ENCODE results near the gene CFAP58. TPM values are rescaled to one million over a fixed set of nuclear protein-coding genes. Genes with fewer than 3 reads are reported as not detected.

Gene CFAP58
- total RNA-seq, 4 donors from 2014 or later = 0.20 to 0.21 TPM; not detected in 2

- Histone ChIP-seq H3K27me3 (no peaks in the 10 kb centered on the region), H3K9me3 (no peaks in the 10 kb centered on the region), H3K36me3 (no peaks in the 10 kb centered on the region), H3K27ac (peak overlapping the region in 3 of 4 donors; percentile 41 to 75 (median 60)), H3K4me3 (peak overlapping the region in 1 of 4 donors; percentile 19), H3K4me1 (peaks cover 0 to 32% (median 10%) of the 10 kb centered on the region in 4 donors)
- 19 to 23% methylated on average over 6 of the region's 6 CpGs for WGBS, 2 donors
- no peak for TF ChIP-seq EP300 (IDR thresholded peaks at IDR 0.05)
- peak; percentile 51 to 90 (median 65) for TF ChIP-seq CTCF (IDR thresholded peaks at IDR 0.05)
- no peak for TF ChIP-seq POLR2A (IDR thresholded peaks at IDR 0.05)
- DNase-seq (ENCODE audit: low spot score in 2 of 2) = no peak
These were observed 3.5 kb upstream of the CFAP58 start for GRCh38 chr10:104350127-104350635.

- Histone ChIP-seq H3K27me3 (no peaks in the 10 kb centered on the region), H3K36me3 (no peaks in the 10 kb centered on the region), H3K9me3 (no peaks in the 10 kb centered on the region), H3K4me3 (no peak overlapping the region), H3K4me1 (peaks cover 0 to 32% (median 10%) of the 10 kb centered on the region in 4 donors), H3K27ac (peak overlapping the region in 1 of 4 donors; percentile 38)
- peak in 1 of 2 donors; percentile 43 for TF ChIP-seq EP300 (IDR thresholded peaks at IDR 0.05)
- no peak for TF ChIP-seq POLR2A (IDR thresholded peaks at IDR 0.05)
- TF ChIP-seq CTCF (IDR thresholded peaks at IDR 0.05) = no peak
- no peak for DNase-seq (ENCODE audit: low spot score in 2 of 2)
- WGBS, 2 donors = 58 to 60% methylated on average over 2 of the region's 2 CpGs
These were observed 2.5 kb upstream of the CFAP58 start for GRCh38 chr10:104351061-104351702.

DNA sequence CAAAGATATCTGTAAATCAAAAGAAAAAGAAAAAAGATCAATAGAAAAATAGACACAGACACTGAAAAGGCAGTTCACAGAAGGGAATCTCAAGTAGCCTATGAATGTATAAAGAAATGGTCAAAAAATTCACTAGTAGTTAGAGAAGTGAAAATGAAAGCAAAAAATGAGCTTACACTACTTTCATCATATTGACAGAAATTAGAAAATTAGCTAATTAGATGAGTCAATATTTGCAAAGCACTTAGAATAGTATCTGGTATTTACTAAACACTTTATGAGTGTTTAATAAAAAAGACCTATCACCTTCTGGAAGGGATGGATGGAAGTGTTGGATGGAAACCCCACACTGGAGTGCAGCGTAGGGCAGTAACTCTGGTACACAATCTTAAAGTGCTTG is 1.7 kb upstream of the CFAP58 start:
- no peak overlapping the region for H3K4me3 ChIP-seq
- DNase-seq (ENCODE audit: low spot score in 2 of 2) = no peak
- TF ChIP-seq CTCF (IDR thresholded peaks at IDR 0.05) (no peak), EP300 (IDR thresholded peaks at IDR 0.05) (no peak), POLR2A (IDR thresholded peaks at IDR 0.05) (no peak)
- 92 to 96% methylated on average over 1 of the region's 1 CpG for WGBS, 2 donors
- no peaks in the 10 kb centered on the region for H3K9me3 ChIP-seq
- H3K4me1 ChIP-seq = peaks cover 0 to 32% (median 10%) of the 10 kb centered on the region in 4 donors
- H3K27ac ChIP-seq = peak overlapping the region in 1 of 4 donors; percentile 38
- no peaks in the 10 kb centered on the region for H3K27me3 ChIP-seq
- no peaks in the 10 kb centered on the region for H3K36me3 ChIP-seq

DNA sequence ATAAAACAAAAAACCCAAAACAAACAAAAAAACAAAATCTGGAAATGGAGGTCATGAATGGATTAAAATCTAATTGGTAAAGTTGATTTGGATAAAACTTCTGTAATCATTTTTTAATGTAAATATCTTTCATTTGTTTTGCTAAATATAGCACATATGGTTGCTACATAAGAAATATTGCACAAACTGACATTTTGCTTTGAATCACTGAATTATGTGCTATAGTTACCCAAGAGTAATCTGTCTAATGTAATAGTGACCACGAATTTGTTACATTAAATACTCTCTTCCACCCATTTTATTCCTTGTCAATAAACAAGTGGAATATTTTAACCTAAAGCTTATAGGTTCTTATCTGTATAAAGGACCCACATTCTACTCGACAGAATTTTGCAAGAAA is 6.2 kb downstream of the CFAP58 start:
- no peak for TF ChIP-seq CTCF (IDR thresholded peaks at IDR 0.05)
- Histone ChIP-seq H3K27ac (no peak overlapping the region), H3K4me3 (no peak overlapping the region), H3K4me1 (no peaks in the 10 kb centered on the region), H3K36me3 (no peaks in the 10 kb centered on the region), H3K9me3 (peaks cover 0 to 3% (median 0%) of the 10 kb centered on the region in 4 donors), H3K27me3 (no peaks in the 10 kb centered on the region)
- 68 to 73% methylated on average over 2 of the region's 2 CpGs for WGBS, 2 donors
- no peak for DNase-seq (ENCODE audit: low spot score in 2 of 2)

- Histone ChIP-seq H3K4me1 (no peaks in the 10 kb centered on the region), H3K9me3 (peaks cover 0 to 12% (median 5%) of the 10 kb centered on the region in 4 donors), H3K27ac (no peak overlapping the region), H3K36me3 (peaks cover 0 to 9% (median 0%) of the 10 kb centered on the region in 3 donors), H3K4me3 (no peak overlapping the region), H3K27me3 (no peaks in the 10 kb centered on the region)
- WGBS, 2 donors = 57 to 62% methylated on average over 8 of the region's 8 CpGs
- TF ChIP-seq EP300 (IDR thresholded peaks at IDR 0.05) (no peak), POLR2A (IDR thresholded peaks at IDR 0.05) (no peak), CTCF (IDR thresholded peaks at IDR 0.05) (no peak)
- DNase-seq (ENCODE audit: low spot score in 2 of 2) = no peak
These were observed 14.3 kb downstream of the CFAP58 start for GRCh38 chr10:104367904-104368303.
